ENCODE measurements around the gene HLF.
A peak's percentile ranks its signal among the peaks of the same experiment; 100 is the strongest.

HLF gene

GRCh38 chr17:55356434-55357328, 91.9 kb downstream of the HLF start:
- in situ Hi-C loops (cut with HindIII; ENCODE audit: low pct_ligation_motif_present, low sequenced_read_pairs) = no loop called here
- H3K27ac ChIP-seq = no peak overlapping the region
- no peaks in the 10 kb centered on the region for H3K36me3 ChIP-seq (replicated peaks)
- peak; percentile 83 for TF ChIP-seq CTCF (IDR thresholded peaks at IDR 0.05; ENCODE audit: low read depth, low read length, missing control alignments)
- DNase-seq = peak; percentile 83
- H3K27me3 ChIP-seq (replicated peaks) = no peaks in the 10 kb centered on the region
- no peak overlapping the region for H3K4me3 ChIP-seq (ENCODE audit: low read depth, low read length)

- TF ChIP-seq CTCF (IDR thresholded peaks at IDR 0.05; ENCODE audit: low read depth, low read length, missing control alignments) = no peak
- DNase-seq = no peak
- no peak overlapping the region for H3K4me3 ChIP-seq (ENCODE audit: low read depth, low read length)
- H3K27me3 ChIP-seq (replicated peaks) = no peaks in the 10 kb centered on the region
- in situ Hi-C loops (cut with HindIII; ENCODE audit: low pct_ligation_motif_present, low sequenced_read_pairs) = no loop called here
- H3K36me3 ChIP-seq (replicated peaks) = no peaks in the 10 kb centered on the region
- H3K27ac ChIP-seq = no peak overlapping the region
Observed at GRCh38 chr17:55360971-55361370, 96.2 kb downstream of the HLF start.

- Histone ChIP-seq H3K27ac (no peak overlapping the region), H3K36me3 (replicated peaks) (no peaks in the 10 kb centered on the region), H3K27me3 (replicated peaks) (no peaks in the 10 kb centered on the region), H3K4me3 (ENCODE audit: low read depth, low read length) (no peak overlapping the region)
- DNase-seq = no peak
- TF ChIP-seq CTCF (IDR thresholded peaks at IDR 0.05; ENCODE audit: low read depth, low read length, missing control alignments) = no peak
- in situ Hi-C loops (cut with HindIII; ENCODE audit: low pct_ligation_motif_present, low sequenced_read_pairs) = no loop called here
Observed at GRCh38 chr17:55363033-55363432, 98.3 kb downstream of the HLF start.

GRCh38 chr17:55366020-55366481, 101.3 kb downstream of the HLF start:
- Histone ChIP-seq H3K4me3 (ENCODE audit: low read depth, low read length) (no peak overlapping the region), H3K36me3 (replicated peaks) (no peaks in the 10 kb centered on the region), H3K27ac (no peak overlapping the region), H3K27me3 (replicated peaks) (no peaks in the 10 kb centered on the region)
- no peak for TF ChIP-seq CTCF (IDR thresholded peaks at IDR 0.05; ENCODE audit: low read depth, low read length, missing control alignments)
- no peak for DNase-seq
- in situ Hi-C loops (cut with HindIII; ENCODE audit: low pct_ligation_motif_present, low sequenced_read_pairs) = no loop called here

- no peak overlapping the region for H3K4me3 ChIP-seq (ENCODE audit: low read depth, low read length)
- DNase-seq = no peak
- no peak for TF ChIP-seq CTCF (IDR thresholded peaks at IDR 0.05; ENCODE audit: low read depth, low read length, missing control alignments)
- no peaks in the 10 kb centered on the region for H3K27me3 ChIP-seq (replicated peaks)
- no peaks in the 10 kb centered on the region for H3K36me3 ChIP-seq (replicated peaks)
- H3K27ac ChIP-seq = no peak overlapping the region
- in situ Hi-C loops (cut with HindIII; ENCODE audit: low pct_ligation_motif_present, low sequenced_read_pairs) = no loop called here
Observed at GRCh38 chr17:55368706-55369105, 103.9 kb downstream of the HLF start.

Data from brain microvascular endothelial cell (primary cell).